Measurements from ENCODE around the gene METTL17. TPM values are rescaled to one million over a fixed set of nuclear protein-coding genes. Genes with fewer than 3 reads are reported as not detected.

Gene METTL17
- total and polyA plus RNA-seq, 8 donors = 19.0 to 103 (median 26.8) TPM

DNA sequence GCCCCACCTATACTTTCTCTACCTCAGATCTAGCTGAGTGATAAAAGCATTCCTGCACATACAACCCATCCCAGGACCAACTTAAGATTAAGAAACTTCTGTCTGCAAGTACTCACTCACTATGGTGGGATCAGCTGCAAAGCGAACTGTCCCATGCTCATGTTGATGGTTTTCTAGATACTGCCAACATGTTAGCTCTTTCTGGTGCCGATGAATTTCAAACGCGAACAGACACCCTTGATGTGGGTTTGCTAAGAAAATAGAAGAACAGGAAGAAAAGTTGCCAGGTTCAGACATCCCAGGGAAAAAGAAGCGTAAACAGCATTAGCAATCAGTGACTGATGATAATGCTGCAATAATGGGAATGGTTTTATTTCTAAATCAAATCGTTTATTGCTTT lies 7.8 kb downstream of the METTL17 start:
- Histone ChIP-seq H3K27ac (no peak overlapping the region), H3K36me3 (peaks cover 9 to 48% (median 31%) of the 10 kb centered on the region in 3 donors), H3K9me3 (no peaks in the 10 kb centered on the region), H3K4me1 (no peaks in the 10 kb centered on the region), H3K4me3 (no peak overlapping the region), H3K27me3 (no peaks in the 10 kb centered on the region)
- FAIRE-seq (no peak), DNase-seq (no peak), ATAC-seq (no peak)
- TF ChIP-seq CTCF (IDR thresholded peaks at IDR 0.05) = no peak
- intact Hi-C loops (cut with DNase I) = no loop called here
- 57 to 59% methylated on average over 6 of the region's 6 CpGs for WGBS, 2 donors

- Histone ChIP-seq H3K4me3 (no peak overlapping the region), H3K27ac (no peak overlapping the region), H3K9me3 (no peaks in the 10 kb centered on the region), H3K4me1 (no peaks in the 10 kb centered on the region), H3K27me3 (no peaks in the 10 kb centered on the region), H3K36me3 (peaks cover 9 to 42% (median 25%) of the 10 kb centered on the region in 3 donors)
- FAIRE-seq (no peak), ATAC-seq (no peak), DNase-seq (no peak)
- intact Hi-C loops (cut with DNase I) = no loop called here
- TF ChIP-seq CTCF (IDR thresholded peaks at IDR 0.05) = no peak
- WGBS, 2 donors = 49 to 68% methylated on average over 3 of the region's 3 CpGs
These were observed 8.4 kb downstream of the METTL17 start for GRCh38 chr14:20998139-20998538.

DNA sequence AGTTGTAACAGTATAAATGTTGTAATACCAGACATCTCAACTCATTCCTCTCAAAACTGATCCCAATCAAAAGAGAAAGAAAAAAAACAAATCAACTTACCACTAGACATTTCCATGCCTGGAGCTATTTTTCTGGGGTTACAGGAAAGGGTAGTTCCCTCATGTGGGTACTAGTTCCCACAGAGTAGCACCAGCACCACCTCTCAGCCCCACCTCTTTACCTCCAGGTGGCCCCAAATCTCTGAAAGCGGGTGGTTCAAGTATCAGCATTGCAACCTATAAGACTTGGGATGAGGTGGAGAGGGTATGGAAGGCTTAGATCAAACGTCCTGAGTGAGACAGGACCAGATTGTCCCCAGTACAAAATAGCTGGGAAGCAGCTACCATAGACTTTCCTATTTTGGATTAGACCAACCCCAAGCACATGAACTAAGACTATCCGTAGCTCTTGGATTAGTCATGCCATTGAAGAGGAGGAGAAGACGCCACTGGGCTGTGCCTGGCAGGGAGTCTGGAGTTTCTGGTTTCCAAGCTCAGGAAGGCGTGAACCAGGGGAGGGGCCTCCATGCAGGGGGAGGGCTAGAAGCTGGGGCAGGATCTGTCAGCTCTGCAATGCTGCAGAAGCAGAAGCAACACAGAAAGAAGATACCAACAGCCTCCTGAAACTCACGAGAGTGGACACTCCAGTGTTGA lies 9.0 kb downstream of the METTL17 start, which contains the start of gene SLC39A2:
TSS of gene SLC39A2 (plus strand) at position 620 of the 693 bp plus-strand sequence. CDS start 154 bp downstream, outside the sequence.
- no peaks in the 10 kb centered on the region for H3K9me3 ChIP-seq
- H3K27me3 ChIP-seq = no peaks in the 10 kb centered on the region
- intact Hi-C loops (cut with DNase I) = no loop called here
- 37 to 42% methylated on average over 6 of the region's 6 CpGs for whole genome bisulfite sequencing, 2 donors
- FAIRE-seq = no peak
- no peaks in the 10 kb centered on the region for H3K4me1 ChIP-seq
- ATAC-seq = peak in 3 of 4 donors; percentile 68 to 77 (median 69)
- H3K36me3 ChIP-seq = peaks cover 9 to 35% (median 24%) of the 10 kb centered on the region in 3 donors
- TF ChIP-seq CTCF (IDR thresholded peaks at IDR 0.05) = no peak
- no peak for DNase-seq
- H3K27ac ChIP-seq = no peak within 1 kb of the TSS
- H3K4me3 ChIP-seq = no peak within 1 kb of the TSS

GRCh38 chr14:20999591-20999990 lies 9.8 kb downstream of the METTL17 start:
- Histone ChIP-seq H3K4me3 (no peak overlapping the region), H3K36me3 (peaks cover 9 to 27% (median 21%) of the 10 kb centered on the region in 3 donors), H3K27me3 (no peaks in the 10 kb centered on the region), H3K4me1 (no peaks in the 10 kb centered on the region), H3K27ac (no peak overlapping the region), H3K9me3 (no peaks in the 10 kb centered on the region)
- no peak for FAIRE-seq
- no peak for ATAC-seq
- WGBS, 2 donors = 63 to 66% methylated on average over 4 of the region's 4 CpGs
- TF ChIP-seq CTCF (IDR thresholded peaks at IDR 0.05) = no peak
- DNase-seq = no peak
- intact Hi-C loops (cut with DNase I) = no loop called here

GRCh38 chr14:21001218-21001617 lies 11.4 kb downstream of the METTL17 start:
- H3K4me3 ChIP-seq = no peak overlapping the region
- ATAC-seq (no peak), DNase-seq (no peak), FAIRE-seq (no peak)
- H3K36me3 ChIP-seq = peaks cover 0 to 12% (median 6%) of the 10 kb centered on the region in 3 donors
- WGBS, 2 donors = 73 to 78% methylated on average over 7 of the region's 7 CpGs
- no peak overlapping the region for H3K27ac ChIP-seq
- H3K27me3 ChIP-seq = no peaks in the 10 kb centered on the region
- intact Hi-C loops (cut with DNase I) = no loop called here
- H3K4me1 ChIP-seq = no peaks in the 10 kb centered on the region
- H3K9me3 ChIP-seq = no peaks in the 10 kb centered on the region
- TF ChIP-seq CTCF (IDR thresholded peaks at IDR 0.05) = no peak
